H1 (cell line): ENCODE measurements around the gene PCP4L1.

Source experiments
- EP300 ChIP-seq, 2 experiments: IDR thresholded peaks; 1 replicate in 1 of 2; 2 replicates in 1 of 2; pipeline ENCODE4 v1.6.1; 2011 to 2012; ENCODE audit warnings: low read depth in 2 of 2, low read length in 2 of 2, mild to moderate bottlenecking in 2 of 2, borderline replicate concordance in 1 of 2, inconsistent platforms in 1 of 2, moderate library complexity in 1 of 2
- HDAC2 ChIP-seq, 2 experiments: fragments of 300-600 bp in 1 of 2; sonication (generic) in 1 of 2; IDR thresholded peaks; 2 replicates each; pipeline ENCODE4 v1.6.1; 2011 to 2012; ENCODE audit warnings: low read depth in 2 of 2, low read length in 2 of 2, mild to moderate bottlenecking in 2 of 2, moderate library complexity in 2 of 2, borderline replicate concordance in 1 of 2, inconsistent platforms in 1 of 2
- NANOG ChIP-seq: IDR thresholded peaks from 2 replicates; pipeline ENCODE4 v1.6.1; 2011; ENCODE audit warnings: low read length, low read depth, mild to moderate bottlenecking, inconsistent platforms; ENCODE audit not compliant: insufficient read depth, poor library complexity, severe bottlenecking
- TF ChIP-seq, protein P1 (sequence below), 3 experiments: IDR thresholded peaks; 1 replicate in 2 of 3; 2 replicates in 1 of 3; pipeline versions ENCODE4 v1.5.1 to v1.6.1; 2011; ENCODE audit warnings: low read length in 3 of 3, mild to moderate bottlenecking in 3 of 3, inconsistent platforms in 2 of 3, low read depth in 1 of 3, moderate library complexity in 1 of 3; ENCODE audit not compliant: insufficient read depth in 1 of 3; ENCODE audit errors: control extremely low read depth in 1 of 3

GRCh38 chr1:161307230-161307768 lies 48.8 kb downstream of the PCP4L1 start:
- TF ChIP-seq NANOG = no peak
- no peak for TF ChIP-seq EP300 (IDR thresholded peaks at IDR 0.05; ENCODE audit: borderline replicate concordance in 1 of 2, low read depth in 2 of 2, low read length in 2 of 2)
- no peak for TF ChIP-seq HDAC2 (IDR thresholded peaks at IDR 0.05; ENCODE audit: borderline replicate concordance in 1 of 2, low read depth in 2 of 2, low read length in 2 of 2)
- TF ChIP-seq, protein P1, sequence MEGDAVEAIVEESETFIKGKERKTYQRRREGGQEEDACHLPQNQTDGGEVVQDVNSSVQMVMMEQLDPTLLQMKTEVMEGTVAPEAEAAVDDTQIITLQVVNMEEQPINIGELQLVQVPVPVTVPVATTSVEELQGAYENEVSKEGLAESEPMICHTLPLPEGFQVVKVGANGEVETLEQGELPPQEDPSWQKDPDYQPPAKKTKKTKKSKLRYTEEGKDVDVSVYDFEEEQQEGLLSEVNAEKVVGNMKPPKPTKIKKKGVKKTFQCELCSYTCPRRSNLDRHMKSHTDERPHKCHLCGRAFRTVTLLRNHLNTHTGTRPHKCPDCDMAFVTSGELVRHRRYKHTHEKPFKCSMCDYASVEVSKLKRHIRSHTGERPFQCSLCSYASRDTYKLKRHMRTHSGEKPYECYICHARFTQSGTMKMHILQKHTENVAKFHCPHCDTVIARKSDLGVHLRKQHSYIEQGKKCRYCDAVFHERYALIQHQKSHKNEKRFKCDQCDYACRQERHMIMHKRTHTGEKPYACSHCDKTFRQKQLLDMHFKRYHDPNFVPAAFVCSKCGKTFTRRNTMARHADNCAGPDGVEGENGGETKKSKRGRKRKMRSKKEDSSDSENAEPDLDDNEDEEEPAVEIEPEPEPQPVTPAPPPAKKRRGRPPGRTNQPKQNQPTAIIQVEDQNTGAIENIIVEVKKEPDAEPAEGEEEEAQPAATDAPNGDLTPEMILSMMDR (IDR thresholded peaks at IDR 0.05; ENCODE audit: control extremely low read depth in 1 of 3, insufficient read depth in 1 of 3, low read depth in 1 of 3, low read length in 3 of 3) = no peak
